AML-193 (cell line): ENCODE results near the gene GBA3.

Experiments
- DNase-seq, 2 experiments: peaks; one replicate each; lab custom pipeline; 2025; lab: John Stamatoyannopoulos, UW

Gene GBA3

GRCh38 chr4:22787753-22788375 lies 95.1 kb downstream of the GBA3 start:
- DNase-seq = no peak

- DNase-seq = no peak
Observed at GRCh38 chr4:22790631-22791030, 97.9 kb downstream of the GBA3 start.

GRCh38 chr4:22794732-22795131 lies 102.0 kb downstream of the GBA3 start:
- no peak for DNase-seq

GRCh38 chr4:22801391-22801790 lies 108.7 kb downstream of the GBA3 start:
- no peak for DNase-seq

GRCh38 chr4:22802876-22803275 lies 110.1 kb downstream of the GBA3 start:
- no peak for DNase-seq

GRCh38 chr4:22803512-22803911 lies 110.8 kb downstream of the GBA3 start:
- no peak for DNase-seq

GRCh38 chr4:22814906-22815305 lies 122.2 kb downstream of the GBA3 start:
- no peak for DNase-seq

GRCh38 chr4:22824091-22824490 lies 131.4 kb downstream of the GBA3 start:
- no peak for DNase-seq

- DNase-seq = no peak
Observed at GRCh38 chr4:22842360-22843018, 149.8 kb downstream of the GBA3 start.

- no peak for DNase-seq
Observed at GRCh38 chr4:22848332-22848731, 155.6 kb downstream of the GBA3 start.

GRCh38 chr4:22850055-22850454 lies 157.3 kb downstream of the GBA3 start:
- DNase-seq = no peak

GRCh38 chr4:22850630-22851029 lies 157.9 kb downstream of the GBA3 start:
- no peak for DNase-seq

GRCh38 chr4:22857411-22857810 lies 164.7 kb downstream of the GBA3 start:
- no peak for DNase-seq

GRCh38 chr4:22859318-22859717 lies 166.6 kb downstream of the GBA3 start:
- no peak for DNase-seq
